HTR-8/SVneo (cell line): Measurements from ENCODE around the gene CTNNBL1.

Source experiments
- DNase-seq: peaks from one replicate; pipeline ENCODE4 v3.0.0; 2011; ENCODE audit warnings: low spot score, mixed read lengths; ENCODE audit not compliant: insufficient read length
- FAIRE-seq: peaks from 2 replicates; lab custom pipeline; 2011; peaks lifted over from hg19 to GRCh38; lab: Jason Lieb, UNC

CTNNBL1 gene

GRCh38 chr20:37803438-37804307, 109.8 kb downstream of the CTNNBL1 start:
- FAIRE-seq = no peak

GRCh38 chr20:37804584-37805566, 111.0 kb downstream of the CTNNBL1 start:
- FAIRE-seq (no peak), DNase-seq (no peak)

More at GRCh38 chr20:37803438-37804307, 109.8 kb downstream of the CTNNBL1 start:
- no peak for DNase-seq

GRCh38 chr20:37807471-37808232, 113.8 kb downstream of the CTNNBL1 start:
- no peak for FAIRE-seq
- no peak for DNase-seq

GRCh38 chr20:37808233-37809070, 114.6 kb downstream of the CTNNBL1 start:
- DNase-seq = no peak
- peak; percentile 54 for FAIRE-seq

GRCh38 chr20:37810027-37810426, 116.2 kb downstream of the CTNNBL1 start:
- DNase-seq (no peak), FAIRE-seq (no peak)

GRCh38 chr20:37816003-37816402, 122.2 kb downstream of the CTNNBL1 start:
- FAIRE-seq (no peak), DNase-seq (no peak)

- FAIRE-seq = peak; percentile 82
These were observed 122.9 kb downstream of the CTNNBL1 start for GRCh38 chr20:37816726-37817125.

GRCh38 chr20:37821696-37822095, 127.9 kb downstream of the CTNNBL1 start:
- DNase-seq = peak; percentile 19
- no peak for FAIRE-seq

More at GRCh38 chr20:37816726-37817125, 122.9 kb downstream of the CTNNBL1 start:
- no peak for DNase-seq

- FAIRE-seq (peak; percentile 89), DNase-seq (peak; percentile 81)
These were observed 128.3 kb downstream of the CTNNBL1 start for GRCh38 chr20:37822141-37822601.

GRCh38 chr20:37823296-37823980, 129.6 kb downstream of the CTNNBL1 start:
- no peak for FAIRE-seq

GRCh38 chr20:37827605-37828004, 133.8 kb downstream of the CTNNBL1 start:
- FAIRE-seq = no peak

More at GRCh38 chr20:37823296-37823980, 129.6 kb downstream of the CTNNBL1 start:
- no peak for DNase-seq

GRCh38 chr20:37828684-37829083, 134.9 kb downstream of the CTNNBL1 start:
- FAIRE-seq = no peak
- no peak for DNase-seq

More at GRCh38 chr20:37827605-37828004, 133.8 kb downstream of the CTNNBL1 start:
- no peak for DNase-seq

GRCh38 chr20:37829128-37829527, 135.3 kb downstream of the CTNNBL1 start:
- FAIRE-seq (no peak), DNase-seq (no peak)

- FAIRE-seq (peak; percentile 85), DNase-seq (no peak)
These were observed 139.5 kb downstream of the CTNNBL1 start for GRCh38 chr20:37833221-37833896.

- peak; percentile 77 for FAIRE-seq
- no peak for DNase-seq
These were observed 143.1 kb downstream of the CTNNBL1 start for GRCh38 chr20:37836926-37837325.

- no peak for DNase-seq
- no peak for FAIRE-seq
These were observed 144.1 kb downstream of the CTNNBL1 start for GRCh38 chr20:37837924-37838323.

GRCh38 chr20:37838769-37839431, 145.1 kb downstream of the CTNNBL1 start:
- FAIRE-seq (no peak), DNase-seq (no peak)
